A673 (cell line): ENCODE data around the gene MYO1E.

Experiments
- CTCF ChIP-seq: fragments of 300-800, 200-600 bp; sonication (generic); conservative IDR thresholded peaks from 2 replicates; pipeline ENCODE4 v1.5.1; 2017; ENCODE audit warnings: low read depth, mild to moderate bottlenecking, antibody characterized with exemption, low read length, moderate library complexity, mixed read lengths
- EZH2 ChIP-seq: fragments of 200-600 bp; sonication (generic); IDR thresholded peaks from 2 replicates; pipeline ENCODE4 v1.6.1; 2017; ENCODE audit warnings: borderline replicate concordance, low read depth, mild to moderate bottlenecking, mixed read lengths, antibody characterized with exemption, low read length; ENCODE audit not compliant: poor library complexity, severe bottlenecking

- TF ChIP-seq CTCF (no peak), EZH2 (no peak)
Observed at GRCh38 chr15:59360896-59361295, 11.8 kb downstream of the MYO1E start.
